Keratinocyte (primary cell): ENCODE results near the gene HRC. TPM values are rescaled to one million over a fixed set of nuclear protein-coding genes. Genes with fewer than 3 reads are reported as not detected.

Source experiments
- DNase-seq: peaks from one replicate; pipeline ENCODE4 v3.0.0-alpha.2; 2011; ENCODE audit warnings: low read depth, missing footprints, low spot score
- FAIRE-seq: peaks from 2 replicates; lab custom pipeline; 2011; peaks lifted over from hg19 to GRCh38; lab: Jason Lieb, UNC
- H2AFZ ChIP-seq: 2 replicates; pipeline ENCODE4 v1.6.0; 2012; ENCODE audit warnings: low read length, control low read depth, inconsistent platforms; ENCODE audit not compliant: control insufficient read depth
- H3K27ac ChIP-seq: 2 replicates; pipeline ENCODE4 v1.5.1; 2011; ENCODE audit warnings: low read length; ENCODE audit not compliant: control insufficient read depth, insufficient read depth
- H3K27me3 ChIP-seq: 3 replicates; pipeline ENCODE4 v1.6.0; 2011; ENCODE audit warnings: low read length; ENCODE audit not compliant: control insufficient read depth, insufficient read depth; ENCODE audit errors: extremely low read depth
- H3K36me3 ChIP-seq, 2 experiments: 2 replicates in 1 of 2; 3 replicates in 1 of 2; pipeline ENCODE4 v1.5.1; 2011; ENCODE audit warnings: low read length in 2 of 2, mild to moderate bottlenecking in 1 of 2; ENCODE audit not compliant: control insufficient read depth in 2 of 2, insufficient read depth in 2 of 2; ENCODE audit errors: extremely low read depth in 1 of 2
- H3K4me1 ChIP-seq: 3 replicates; pipeline ENCODE4 v1.5.1; 2011; ENCODE audit warnings: low read length; ENCODE audit not compliant: control insufficient read depth, insufficient read depth; ENCODE audit errors: extremely low read depth
- H3K4me2 ChIP-seq: 3 replicates; pipeline ENCODE4 v1.6.0; 2011; ENCODE audit warnings: low read depth, low read length; ENCODE audit not compliant: control insufficient read depth, insufficient read depth; ENCODE audit errors: extremely low read depth
- H3K4me3 ChIP-seq, 3 experiments: fragments of 200-600 bp in 1 of 3; sonication (generic) in 1 of 3; 2 replicates in 2 of 3; 3 replicates in 1 of 3; pipeline ENCODE4 v1.5.1; 2011 to 2016; ENCODE audit warnings: low read length in 3 of 3, mild to moderate bottlenecking in 3 of 3, control low read depth in 2 of 3, inconsistent platforms in 1 of 3, low read depth in 1 of 3, mixed read lengths in 1 of 3, mixed run types in 1 of 3, moderate library complexity in 1 of 3; ENCODE audit not compliant: control insufficient read depth in 2 of 3, insufficient read depth in 2 of 3; ENCODE audit errors: extremely low read depth in 1 of 3
- H3K79me2 ChIP-seq: 2 replicates; pipeline ENCODE4 v1.6.0; 2012; ENCODE audit warnings: low read length; ENCODE audit not compliant: control insufficient read depth, insufficient read depth
- H3K9ac ChIP-seq: 3 replicates; pipeline ENCODE4 v1.6.0; 2011; ENCODE audit warnings: low read length; ENCODE audit not compliant: control insufficient read depth, insufficient read depth; ENCODE audit errors: extremely low read depth
- H3K9me1 ChIP-seq: 3 replicates; pipeline ENCODE4 v1.6.0; 2011; ENCODE audit warnings: low read length; ENCODE audit not compliant: control insufficient read depth, insufficient read depth; ENCODE audit errors: extremely low read depth
- H3K9me3 ChIP-seq: 2 replicates; pipeline ENCODE4 v1.5.1; 2012; ENCODE audit warnings: low read depth, low read length; ENCODE audit not compliant: control insufficient read depth
- H4K20me1 ChIP-seq: 3 replicates; pipeline ENCODE4 v1.6.0; 2011; ENCODE audit warnings: low read length; ENCODE audit not compliant: control insufficient read depth, insufficient read depth; ENCODE audit errors: extremely low read depth
- CTCF ChIP-seq, 3 experiments: IDR thresholded peaks in 1 of 3; conservative IDR thresholded peaks in 1 of 3; optimal IDR thresholded peaks in 1 of 3; 2 replicates in 2 of 3; 3 replicates in 1 of 3; pipeline versions ENCODE3 to v1.5.1; 2011; ENCODE audit warnings: low read length in 3 of 3, mild to moderate bottlenecking in 3 of 3, moderate library complexity in 2 of 3, control low read depth in 1 of 3, inconsistent platforms in 1 of 3; ENCODE audit not compliant: insufficient read depth in 2 of 3; ENCODE audit errors: extremely low read depth in 1 of 3
- EZH2 ChIP-seq: IDR thresholded peaks from one replicate; pipeline ENCODE4 v1.6.1; 2012; ENCODE audit warnings: inconsistent platforms, mild to moderate bottlenecking, low read length, moderate library complexity
- dilution Hi-C: fragments of 300-500 bp; cut with MboI; formaldehyde crosslinking; loops from one replicate; pipeline ENCODE4 v1.7.0; 2020; ENCODE audit warnings: low sequenced_read_pairs; ENCODE audit not compliant: extremely low pct_ligation_motif_present
- polyA plus RNA-seq, 5 experiments: library from polyadenylated mRNA; depleted of rRNA in 3 of 5; stranded (reverse) in 3 of 5; stranded (forward) in 1 of 5; unstranded in 1 of 5; fragments of >200 nt; gene quantifications; 1 replicate in 1 of 5; 2 replicates in 3 of 5; 3 replicates in 1 of 5; pipeline versions ENCODE4 v1.2.1 to v1.2.3, GENCODE V29; 2011 to 2012; ENCODE audit warnings: missing spikeins in 2 of 5, low read depth in 1 of 5, low replicate concordance in 1 of 5

The HRC gene
- polyA plus RNA-seq, 1 donor (not counting 4 experiments of a cell fraction or from before 2014, with no cell fraction given) = 0.08 TPM

GRCh38 chr19:49120868-49121267, 34.3 kb downstream of the HRC start:
- no peaks in the 10 kb centered on the region for H3K9me1 ChIP-seq
- H4K20me1 ChIP-seq = no peaks in the 10 kb centered on the region
- peaks cover 16% of the 10 kb centered on the region for H3K4me1 ChIP-seq
- peak overlapping the region; percentile 88 for H3K4me2 ChIP-seq
- dilution Hi-C loops = no loop called here
- H3K79me2 ChIP-seq = no peaks in the 10 kb centered on the region
- no peak overlapping the region for H3K27ac ChIP-seq
- no peak overlapping the region for H2AFZ ChIP-seq
- TF ChIP-seq CTCF (optimal IDR thresholded peaks at IDR 0.05 in 1 of 3, IDR thresholded peaks at IDR 0.05 in 1 of 3, conservative IDR thresholded peaks at IDR 0.05 in 1 of 3; ENCODE audit: extremely low read depth in 1 of 3, insufficient read depth in 2 of 3, low read length in 3 of 3) (no peak), EZH2 (no peak)
- FAIRE-seq = no peak
- no peak for DNase-seq
- no peaks in the 10 kb centered on the region for H3K36me3 ChIP-seq
- H3K4me3 ChIP-seq = no peak overlapping the region
- no peak overlapping the region for H3K9ac ChIP-seq
- no peaks in the 10 kb centered on the region for H3K9me3 ChIP-seq
- H3K27me3 ChIP-seq = no peaks in the 10 kb centered on the region

GRCh38 chr19:49120325-49120683, 34.9 kb downstream of the HRC start:
- Histone ChIP-seq H3K9ac (no peak overlapping the region), H3K79me2 (no peaks in the 10 kb centered on the region), H3K9me3 (no peaks in the 10 kb centered on the region), H4K20me1 (no peaks in the 10 kb centered on the region), H3K27me3 (no peaks in the 10 kb centered on the region), H3K9me1 (no peaks in the 10 kb centered on the region), H3K4me3 (peak overlapping the region; percentile 55 to 85 (median 68)), H3K4me1 (peaks cover 16% of the 10 kb centered on the region), H3K27ac (no peak overlapping the region), H3K36me3 (no peaks in the 10 kb centered on the region), H3K4me2 (peak overlapping the region; percentile 88), H2AFZ (no peak overlapping the region)
- dilution Hi-C loops = no loop called here
- TF ChIP-seq CTCF (optimal IDR thresholded peaks at IDR 0.05 in 1 of 3, IDR thresholded peaks at IDR 0.05 in 1 of 3, conservative IDR thresholded peaks at IDR 0.05 in 1 of 3; ENCODE audit: extremely low read depth in 1 of 3, insufficient read depth in 2 of 3, low read length in 3 of 3) = no peak
- TF ChIP-seq EZH2 = no peak
- DNase-seq (no peak), FAIRE-seq (no peak)
